K562 treated with DMSO at 1 percent for 48 hours (cell line): ENCODE data around the gene DSC3. TPM values are rescaled to one million over a fixed set of nuclear protein-coding genes. Genes with fewer than 3 reads are reported as not detected.

Source experiments
- total RNA-seq: library from RNA; unstranded; fragments of 300-600 nt; gene quantifications from 2 replicates; pipeline ENCODE4 v1.2.3, GENCODE V29; 2022; ENCODE audit warnings: low replicate concordance; ENCODE audit errors: extremely low read depth

The DSC3 gene
- total RNA-seq, result not detected in 2 replicates

DNA sequence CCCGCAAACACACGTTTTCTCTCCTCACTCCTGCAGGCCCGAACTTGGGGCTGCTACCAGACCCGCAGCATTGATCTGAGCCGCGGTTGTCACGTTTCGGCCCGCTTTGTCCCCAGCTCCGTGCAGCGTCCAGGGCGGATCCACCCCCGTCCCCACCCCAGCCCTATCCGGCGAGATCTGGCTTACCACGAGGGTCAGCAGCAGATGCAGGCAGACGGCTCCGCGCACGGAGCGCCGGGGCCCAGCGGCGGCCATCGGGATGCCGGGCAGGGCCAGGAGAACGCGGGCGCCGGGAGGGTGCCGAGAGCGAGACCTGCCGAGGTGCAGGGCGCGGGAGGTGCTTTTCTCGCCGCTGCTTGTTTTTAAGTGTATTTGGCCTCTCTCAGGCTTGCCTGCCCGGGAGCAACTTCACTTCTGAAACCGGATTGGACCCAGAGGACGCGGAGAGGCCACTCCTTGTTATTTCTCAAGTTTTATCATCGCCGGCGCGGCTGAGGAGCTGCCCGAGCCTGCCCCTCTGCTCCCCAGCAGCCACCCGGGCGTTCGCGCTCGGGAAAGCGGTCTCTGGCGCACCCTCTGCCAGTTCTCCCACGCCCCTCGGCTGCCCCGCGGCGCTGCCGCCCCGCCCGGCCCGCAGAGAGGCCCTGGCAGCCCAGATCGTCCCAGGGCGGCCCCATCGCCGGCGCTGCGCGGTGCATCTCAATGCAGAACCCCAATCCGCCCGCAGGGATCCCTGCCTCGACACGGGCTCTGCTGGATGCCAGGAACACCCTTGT, at the start of gene DSC3:
Gene DSC3 (minus strand): TSS at position 337 of the 776 bp plus-strand sequence. CDS start 82 bp downstream, at position 255.

Other genes with a start within 250 kb of the DSC3 start
- gene DSC2, start 59.7 kb upstream of the DSC3 start, total RNA-seq, result not detected in 2 replicates
- gene DSC1, start 120.1 kb upstream of the DSC3 start, total RNA-seq, result not detected in 2 replicates